ENCODE data around the gene REN. TPM values are rescaled to one million over a fixed set of nuclear protein-coding genes. Genes with fewer than 3 reads are reported as not detected.

Gene REN
- total and polyA plus RNA-seq, 4 donors: 0.05 to 0.25 (median 0.15) TPM; not detected in 1

DNA sequence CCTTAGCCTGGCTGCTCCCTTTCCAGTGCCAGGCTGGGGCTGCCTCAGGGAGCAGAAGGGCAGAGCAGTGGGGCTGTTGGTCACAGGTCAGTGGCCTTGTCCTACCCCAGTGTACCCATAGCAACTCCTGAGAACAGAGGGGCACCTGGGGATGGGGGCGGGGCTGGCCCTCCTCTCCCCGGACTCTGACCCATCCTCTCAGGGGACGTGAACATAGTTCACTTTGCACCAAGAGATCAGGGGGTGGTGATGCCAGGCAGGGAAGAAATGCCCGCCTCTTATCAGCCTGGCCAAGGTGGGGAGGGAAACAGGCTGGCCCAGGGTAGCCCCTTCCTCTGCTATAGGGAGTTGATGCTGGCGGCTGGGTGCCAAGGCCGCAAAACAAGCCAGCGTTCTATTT, 19.2 kb downstream of the REN start:
- TF ChIP-seq, protein P1, sequence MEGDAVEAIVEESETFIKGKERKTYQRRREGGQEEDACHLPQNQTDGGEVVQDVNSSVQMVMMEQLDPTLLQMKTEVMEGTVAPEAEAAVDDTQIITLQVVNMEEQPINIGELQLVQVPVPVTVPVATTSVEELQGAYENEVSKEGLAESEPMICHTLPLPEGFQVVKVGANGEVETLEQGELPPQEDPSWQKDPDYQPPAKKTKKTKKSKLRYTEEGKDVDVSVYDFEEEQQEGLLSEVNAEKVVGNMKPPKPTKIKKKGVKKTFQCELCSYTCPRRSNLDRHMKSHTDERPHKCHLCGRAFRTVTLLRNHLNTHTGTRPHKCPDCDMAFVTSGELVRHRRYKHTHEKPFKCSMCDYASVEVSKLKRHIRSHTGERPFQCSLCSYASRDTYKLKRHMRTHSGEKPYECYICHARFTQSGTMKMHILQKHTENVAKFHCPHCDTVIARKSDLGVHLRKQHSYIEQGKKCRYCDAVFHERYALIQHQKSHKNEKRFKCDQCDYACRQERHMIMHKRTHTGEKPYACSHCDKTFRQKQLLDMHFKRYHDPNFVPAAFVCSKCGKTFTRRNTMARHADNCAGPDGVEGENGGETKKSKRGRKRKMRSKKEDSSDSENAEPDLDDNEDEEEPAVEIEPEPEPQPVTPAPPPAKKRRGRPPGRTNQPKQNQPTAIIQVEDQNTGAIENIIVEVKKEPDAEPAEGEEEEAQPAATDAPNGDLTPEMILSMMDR (IDR thresholded peaks at IDR 0.05; ENCODE audit: low read depth, low read length, missing input control): no peak
- TF ChIP-seq SP1 (IDR thresholded peaks at IDR 0.05) (peak; percentile 94), TAF1 (conservative IDR thresholded peaks at IDR 0.05) (no peak), FOXA1 (IDR thresholded peaks at IDR 0.05) (peak; percentile 55), RAD21 (IDR thresholded peaks at IDR 0.05) (peak; percentile 17 to 38), YY1 (IDR thresholded peaks at IDR 0.05) (peak; percentile 83), RXRA (IDR thresholded peaks at IDR 0.05) (peak; percentile 98 to 99), NR2F2 (IDR thresholded peaks at IDR 0.05) (peak; percentile 79), HNF4G (IDR thresholded peaks at IDR 0.05) (peak; percentile 97), FOXA2 (IDR thresholded peaks at IDR 0.05) (peak; percentile 63), JUND (IDR thresholded peaks at IDR 0.05) (peak in 1 of 2 donors; percentile 90), GABPA (IDR thresholded peaks at IDR 0.05 in 1 of 2, conservative IDR thresholded peaks at IDR 0.05 in 1 of 2) (peak in 1 of 2 donors; percentile 12), HNF4A (conservative IDR thresholded peaks at IDR 0.05) (peak; percentile 99), EGR1 (IDR thresholded peaks at IDR 0.05; ENCODE audit: low read depth in 2 of 2) (no peak)
- TF ChIP-seq, protein P2, sequence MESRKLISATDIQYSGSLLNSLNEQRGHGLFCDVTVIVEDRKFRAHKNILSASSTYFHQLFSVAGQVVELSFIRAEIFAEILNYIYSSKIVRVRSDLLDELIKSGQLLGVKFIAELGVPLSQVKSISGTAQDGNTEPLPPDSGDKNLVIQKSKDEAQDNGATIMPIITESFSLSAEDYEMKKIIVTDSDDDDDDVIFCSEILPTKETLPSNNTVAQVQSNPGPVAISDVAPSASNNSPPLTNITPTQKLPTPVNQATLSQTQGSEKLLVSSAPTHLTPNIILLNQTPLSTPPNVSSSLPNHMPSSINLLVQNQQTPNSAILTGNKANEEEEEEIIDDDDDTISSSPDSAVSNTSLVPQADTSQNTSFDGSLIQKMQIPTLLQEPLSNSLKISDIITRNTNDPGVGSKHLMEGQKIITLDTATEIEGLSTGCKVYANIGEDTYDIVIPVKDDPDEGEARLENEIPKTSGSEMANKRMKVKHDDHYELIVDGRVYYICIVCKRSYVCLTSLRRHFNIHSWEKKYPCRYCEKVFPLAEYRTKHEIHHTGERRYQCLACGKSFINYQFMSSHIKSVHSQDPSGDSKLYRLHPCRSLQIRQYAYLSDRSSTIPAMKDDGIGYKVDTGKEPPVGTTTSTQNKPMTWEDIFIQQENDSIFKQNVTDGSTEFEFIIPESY (IDR thresholded peaks at IDR 0.05): peak; percentile 71
- TF ChIP-seq, protein P3, sequence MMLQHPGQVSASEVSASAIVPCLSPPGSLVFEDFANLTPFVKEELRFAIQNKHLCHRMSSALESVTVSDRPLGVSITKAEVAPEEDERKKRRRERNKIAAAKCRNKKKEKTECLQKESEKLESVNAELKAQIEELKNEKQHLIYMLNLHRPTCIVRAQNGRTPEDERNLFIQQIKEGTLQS (IDR thresholded peaks at IDR 0.05): peak; percentile 68
- TF ChIP-seq, protein P4, sequence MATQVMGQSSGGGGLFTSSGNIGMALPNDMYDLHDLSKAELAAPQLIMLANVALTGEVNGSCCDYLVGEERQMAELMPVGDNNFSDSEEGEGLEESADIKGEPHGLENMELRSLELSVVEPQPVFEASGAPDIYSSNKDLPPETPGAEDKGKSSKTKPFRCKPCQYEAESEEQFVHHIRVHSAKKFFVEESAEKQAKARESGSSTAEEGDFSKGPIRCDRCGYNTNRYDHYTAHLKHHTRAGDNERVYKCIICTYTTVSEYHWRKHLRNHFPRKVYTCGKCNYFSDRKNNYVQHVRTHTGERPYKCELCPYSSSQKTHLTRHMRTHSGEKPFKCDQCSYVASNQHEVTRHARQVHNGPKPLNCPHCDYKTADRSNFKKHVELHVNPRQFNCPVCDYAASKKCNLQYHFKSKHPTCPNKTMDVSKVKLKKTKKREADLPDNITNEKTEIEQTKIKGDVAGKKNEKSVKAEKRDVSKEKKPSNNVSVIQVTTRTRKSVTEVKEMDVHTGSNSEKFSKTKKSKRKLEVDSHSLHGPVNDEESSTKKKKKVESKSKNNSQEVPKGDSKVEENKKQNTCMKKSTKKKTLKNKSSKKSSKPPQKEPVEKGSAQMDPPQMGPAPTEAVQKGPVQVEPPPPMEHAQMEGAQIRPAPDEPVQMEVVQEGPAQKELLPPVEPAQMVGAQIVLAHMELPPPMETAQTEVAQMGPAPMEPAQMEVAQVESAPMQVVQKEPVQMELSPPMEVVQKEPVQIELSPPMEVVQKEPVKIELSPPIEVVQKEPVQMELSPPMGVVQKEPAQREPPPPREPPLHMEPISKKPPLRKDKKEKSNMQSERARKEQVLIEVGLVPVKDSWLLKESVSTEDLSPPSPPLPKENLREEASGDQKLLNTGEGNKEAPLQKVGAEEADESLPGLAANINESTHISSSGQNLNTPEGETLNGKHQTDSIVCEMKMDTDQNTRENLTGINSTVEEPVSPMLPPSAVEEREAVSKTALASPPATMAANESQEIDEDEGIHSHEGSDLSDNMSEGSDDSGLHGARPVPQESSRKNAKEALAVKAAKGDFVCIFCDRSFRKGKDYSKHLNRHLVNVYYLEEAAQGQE (IDR thresholded peaks at IDR 0.05): peak; percentile 66
- TF ChIP-seq, protein P5, sequence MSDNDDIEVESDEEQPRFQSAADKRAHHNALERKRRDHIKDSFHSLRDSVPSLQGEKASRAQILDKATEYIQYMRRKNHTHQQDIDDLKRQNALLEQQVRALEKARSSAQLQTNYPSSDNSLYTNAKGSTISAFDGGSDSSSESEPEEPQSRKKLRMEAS (IDR thresholded peaks at IDR 0.05): peak; percentile 81
- DNase-seq (ENCODE audit: low spot score): peak; percentile 52
- Histone ChIP-seq H3K4me1 (ENCODE audit: control insufficient read depth in 4 of 4, insufficient read depth in 4 of 4, low read length in 3 of 4) (peaks cover 24 to 88% (median 78%) of the 10 kb centered on the region in 4 donors), H3K9me3 (ENCODE audit: control insufficient read depth in 4 of 4, low read length in 3 of 4) (no peaks in the 10 kb centered on the region), H3K4me3 (ENCODE audit: low read depth in 1 of 3, low read length in 3 of 3) (peak overlapping the region in 2 of 3 donors; percentile 21 to 64), H3K9ac (ENCODE audit: low read depth in 1 of 2, low read length in 2 of 2) (no peak overlapping the region), H3K27me3 (ENCODE audit: control insufficient read depth in 4 of 4, insufficient read depth in 4 of 4, low read length in 3 of 4) (no peaks in the 10 kb centered on the region), H3K36me3 (ENCODE audit: control insufficient read depth in 4 of 4, insufficient read depth in 3 of 4, low read depth in 1 of 4, low read length in 3 of 4) (no peaks in the 10 kb centered on the region), H3K27ac (ENCODE audit: low read depth in 1 of 2, low read length in 2 of 2) (peak overlapping the region; percentile 79 to 80)
- WGBS: 40% methylated on average over 7 of the region's 7 CpGs

All from liver (tissue), 9 donors.